BLaER1 treated with 17β-estradiol and CSF1 and Interleukin-3, amounts not matched to agents 10 nM and 100 nM (cell line): Measurements from ENCODE around the gene ZNF770.
"Not testable (repeated sequence)": the region's sequence is repeated elsewhere in the genome, so short reads cannot be mapped to it uniquely, and the experiment has no call there.

Experiments used
- H3K27ac ChIP-seq, 11 experiments: shearing (Covaris generic); formaldehyde crosslinking; 2 replicates each; pipeline ENCODE4 v1.8.1; 2022
- H3K27me3 ChIP-seq, 11 experiments: shearing (Covaris generic); formaldehyde crosslinking; 2 replicates each; pipeline ENCODE4 v1.8.1; 2022
- H3K36me3 ChIP-seq, 11 experiments: shearing (Covaris generic); formaldehyde crosslinking; 2 replicates each; pipeline ENCODE4 v1.8.1; 2022
- H3K4me1 ChIP-seq, 10 experiments: shearing (Covaris generic); formaldehyde crosslinking; 2 replicates each; pipeline ENCODE4 v1.8.1; 2022
- H3K4me2 ChIP-seq, 11 experiments: shearing (Covaris generic); formaldehyde crosslinking; 2 replicates each; pipeline ENCODE4 v1.8.1; 2022
- H3K4me3 ChIP-seq, 10 experiments: shearing (Covaris generic); formaldehyde crosslinking; 2 replicates each; pipeline ENCODE4 v1.8.1; 2022
- H3K9ac ChIP-seq, 11 experiments: shearing (Covaris generic); formaldehyde crosslinking; 2 replicates each; pipeline ENCODE4 v1.8.1; 2022
- H3K9me3 ChIP-seq, 11 experiments: shearing (Covaris generic); formaldehyde crosslinking; replicated peaks in 1 of 11; 2 replicates each; pipeline ENCODE4 v1.8.1; 2022
- H4K20me1 ChIP-seq, 11 experiments: shearing (Covaris generic); formaldehyde crosslinking; 2 replicates each; pipeline ENCODE4 v1.8.1; 2022
- Cebpa-rat ChIP-seq, 11 experiments: shearing (Covaris generic); IDR thresholded peaks; 2 replicates each; pipeline ENCODE4 v1.8.1; 2022

The ZNF770 gene

DNA sequence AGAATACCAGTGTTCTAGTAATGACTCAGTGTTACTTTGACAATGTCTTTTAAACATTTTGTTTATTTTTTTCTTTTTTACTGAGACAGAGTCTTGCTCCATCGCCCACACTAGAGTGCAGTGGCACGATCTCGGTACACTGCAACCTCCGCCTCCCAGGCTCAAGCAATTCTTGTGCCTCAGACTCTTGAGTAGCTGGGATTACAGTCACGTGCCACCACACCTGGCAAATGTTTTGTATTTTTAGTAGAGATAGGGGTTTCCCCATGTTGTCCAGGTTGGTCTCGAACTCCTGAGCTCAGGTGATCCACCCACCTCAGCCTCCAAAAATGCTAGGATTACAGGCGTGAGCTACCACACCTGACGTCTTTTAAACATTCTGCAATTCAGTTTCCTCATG, 34.2 kb downstream of the ZNF770 start:
- Histone ChIP-seq H3K36me3 (peaks cover 65 to 100% (median 92%) of the 10 kb centered on the region in 11 experiments), H3K4me3 (no peak overlapping the region), H4K20me1 (peaks cover 0 to 66% (median 40%) of the 10 kb centered on the region in 11 experiments; a peak in 20 of 22 replicates), H3K27me3 (no peaks in the 10 kb centered on the region), H3K4me1 (no peaks in the 10 kb centered on the region), H3K9me3 (no peaks in the 10 kb centered on the region; a peak in 1 of 22 replicates), H3K9ac (no peak overlapping the region), H3K4me2 (no peak overlapping the region), H3K27ac (no peak overlapping the region)
- no peak for TF ChIP-seq Cebpa-rat (IDR thresholded peaks at IDR 0.05)

- no peaks in the 10 kb centered on the region for H3K4me1 ChIP-seq
- no peaks in the 10 kb centered on the region for H3K27me3 ChIP-seq
- H3K4me3 ChIP-seq = no peak overlapping the region
- no peak for TF ChIP-seq Cebpa-rat (IDR thresholded peaks at IDR 0.05)
- H3K9me3 ChIP-seq = no peaks in the 10 kb centered on the region; a peak in 1 of 22 replicates
- no peak overlapping the region for H3K27ac ChIP-seq
- no peak overlapping the region for H3K4me2 ChIP-seq
- peaks cover 0 to 58% (median 33%) of the 10 kb centered on the region in 11 experiments; a peak in 19 of 22 replicates for H4K20me1 ChIP-seq
- peaks cover 73 to 100% (median 94%) of the 10 kb centered on the region in 11 experiments for H3K36me3 ChIP-seq
- no peak overlapping the region for H3K9ac ChIP-seq
Measured at GRCh38 chr15:34952481-34952880, 35.6 kb downstream of the ZNF770 start.

DNA sequence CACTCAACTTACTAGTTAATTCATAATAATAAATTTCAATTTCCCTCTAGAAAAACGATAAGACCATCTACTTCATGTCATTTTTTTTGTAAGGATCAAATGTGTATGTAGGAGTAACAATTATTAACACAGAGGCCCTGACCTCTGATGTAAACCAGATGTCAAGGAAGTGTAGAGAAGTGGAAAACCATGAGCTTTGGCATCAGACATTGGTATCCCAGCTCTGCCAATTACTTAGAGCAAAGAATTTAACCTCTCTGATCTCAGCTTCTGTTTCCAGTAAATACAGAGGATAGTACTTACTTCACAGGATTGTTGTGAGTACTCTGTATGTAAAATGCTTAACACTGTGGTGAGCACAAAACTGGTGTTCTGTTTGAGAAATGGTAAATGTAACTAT, 36.1 kb downstream of the ZNF770 start:
- H3K4me3 ChIP-seq = no peak overlapping the region
- H3K4me2 ChIP-seq = no peak overlapping the region
- TF ChIP-seq Cebpa-rat (IDR thresholded peaks at IDR 0.05) = no peak
- H3K36me3 ChIP-seq = peaks cover 74 to 97% (median 92%) of the 10 kb centered on the region in 11 experiments
- no peaks in the 10 kb centered on the region; a peak in 1 of 22 replicates for H3K9me3 ChIP-seq
- H3K4me1 ChIP-seq = no peaks in the 10 kb centered on the region
- peaks cover 0 to 53% (median 33%) of the 10 kb centered on the region in 11 experiments; a peak in 19 of 22 replicates for H4K20me1 ChIP-seq
- no peak overlapping the region for H3K9ac ChIP-seq
- H3K27ac ChIP-seq = no peak overlapping the region
- H3K27me3 ChIP-seq = no peaks in the 10 kb centered on the region

DNA sequence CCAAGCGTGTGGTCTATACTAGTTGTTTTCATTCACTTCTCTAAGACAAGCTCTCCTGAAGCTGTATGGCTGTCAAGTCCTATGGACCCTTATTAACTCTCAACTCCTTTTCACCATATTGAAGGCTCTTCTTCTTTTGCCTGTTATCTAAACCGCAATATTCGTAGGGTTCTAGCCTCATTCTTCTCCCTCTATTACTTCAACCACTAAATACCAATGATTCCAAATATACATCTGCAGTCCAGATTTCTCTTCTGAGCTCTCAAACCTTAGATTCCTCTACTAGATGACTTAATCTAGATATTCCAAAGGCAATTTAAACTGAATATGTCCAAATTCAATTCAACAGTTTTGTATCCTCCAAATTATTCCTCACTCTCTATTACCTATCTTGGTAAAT, 43.2 kb downstream of the ZNF770 start:
- Histone ChIP-seq H3K4me2 (no peak overlapping the region), H3K27me3 (no peaks in the 10 kb centered on the region), H3K4me1 (no peaks in the 10 kb centered on the region), H3K27ac (no peak overlapping the region), H3K9ac (no peak overlapping the region), H3K36me3 (peaks cover 69 to 89% (median 82%) of the 10 kb centered on the region in 11 experiments), H3K4me3 (no peak overlapping the region), H3K9me3 (no peaks in the 10 kb centered on the region), H4K20me1 (peaks cover 0 to 13% (median 0%) of the 10 kb centered on the region in 11 experiments; a peak in 3 of 22 replicates)
- TF ChIP-seq Cebpa-rat (IDR thresholded peaks at IDR 0.05) = no peak

DNA sequence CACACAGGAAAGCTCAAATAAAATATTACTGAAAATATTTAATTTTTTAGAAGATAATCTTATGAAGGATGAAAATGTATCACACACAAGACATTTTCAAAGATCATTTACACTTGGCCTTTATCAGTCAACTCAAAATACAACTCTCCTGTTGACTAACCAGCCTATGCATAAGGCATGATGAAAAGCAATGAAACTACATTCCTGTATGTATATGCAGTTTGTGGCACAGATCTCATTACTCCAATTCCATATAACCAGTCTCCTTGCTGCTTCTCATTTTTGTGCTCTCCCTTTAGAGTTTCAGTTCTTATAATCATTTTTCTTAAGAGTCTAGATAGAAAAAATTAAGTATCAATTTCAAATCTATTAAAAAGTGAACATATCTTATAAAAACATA, 44.4 kb downstream of the ZNF770 start:
- no peaks in the 10 kb centered on the region for H3K27me3 ChIP-seq
- H3K27ac ChIP-seq = no peak overlapping the region
- no peaks in the 10 kb centered on the region for H3K9me3 ChIP-seq
- H3K4me3 ChIP-seq = no peak overlapping the region
- H4K20me1 ChIP-seq = peaks cover 0 to 13% (median 0%) of the 10 kb centered on the region in 11 experiments; a peak in 3 of 22 replicates
- TF ChIP-seq Cebpa-rat (IDR thresholded peaks at IDR 0.05) = no peak
- H3K4me1 ChIP-seq = no peaks in the 10 kb centered on the region
- H3K4me2 ChIP-seq = no peak overlapping the region
- no peak overlapping the region for H3K9ac ChIP-seq
- H3K36me3 ChIP-seq = peaks cover 71 to 89% (median 86%) of the 10 kb centered on the region in 11 experiments

DNA sequence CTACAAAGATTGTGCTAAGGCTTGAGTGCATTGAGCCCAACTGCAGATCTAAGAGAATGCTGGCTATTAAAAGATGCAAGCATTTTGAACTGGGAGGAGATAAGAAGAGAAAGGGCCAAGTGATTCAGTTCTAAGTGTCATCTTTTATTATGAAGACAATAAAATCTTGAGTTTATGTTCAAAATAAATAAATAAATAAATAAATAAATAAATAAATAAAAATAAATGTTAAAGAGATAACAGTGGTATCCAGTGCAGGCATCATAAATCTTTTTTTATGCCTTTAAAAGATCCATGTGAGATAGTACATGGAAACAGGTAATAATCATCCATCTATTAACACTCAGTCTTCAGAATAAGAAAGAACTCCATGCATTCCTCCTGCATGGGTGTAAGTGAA, 44.8 kb downstream of the ZNF770 start:
- H3K4me2 ChIP-seq, H3K27ac ChIP-seq, H3K4me3 ChIP-seq, H3K27me3 ChIP-seq, H3K9ac ChIP-seq, H3K9me3 ChIP-seq, H3K4me1 ChIP-seq: not testable (repeated sequence)
- Histone ChIP-seq H3K36me3 (peaks cover 71 to 89% (median 86%) of the 10 kb centered on the region in 11 experiments), H4K20me1 (peaks cover 0 to 13% (median 0%) of the 10 kb centered on the region in 11 experiments; a peak in 3 of 22 replicates)

GRCh38 chr15:34942363-34942762, 45.7 kb downstream of the ZNF770 start:
- no peak for TF ChIP-seq Cebpa-rat (IDR thresholded peaks at IDR 0.05)
- Histone ChIP-seq H3K36me3 (peaks cover 71 to 89% (median 86%) of the 10 kb centered on the region in 11 experiments), H3K4me2 (no peak overlapping the region), H3K4me3 (no peak overlapping the region), H3K27me3 (no peaks in the 10 kb centered on the region), H3K9me3 (no peaks in the 10 kb centered on the region), H3K4me1 (no peaks in the 10 kb centered on the region), H3K9ac (no peak overlapping the region), H3K27ac (no peak overlapping the region), H4K20me1 (peaks cover 0 to 13% (median 0%) of the 10 kb centered on the region in 11 experiments; a peak in 2 of 22 replicates)

GRCh38 chr15:34941831-34942230, 46.3 kb downstream of the ZNF770 start:
- TF ChIP-seq Cebpa-rat (IDR thresholded peaks at IDR 0.05) = no peak
- Histone ChIP-seq H3K9me3 (no peaks in the 10 kb centered on the region), H3K27ac (no peak overlapping the region), H3K36me3 (peaks cover 76 to 94% (median 91%) of the 10 kb centered on the region in 11 experiments), H3K4me2 (no peak overlapping the region), H3K4me1 (no peaks in the 10 kb centered on the region), H4K20me1 (peaks cover 0 to 13% (median 0%) of the 10 kb centered on the region in 11 experiments; a peak in 2 of 22 replicates), H3K9ac (no peak overlapping the region), H3K27me3 (no peaks in the 10 kb centered on the region), H3K4me3 (no peak overlapping the region)

- no peak overlapping the region for H3K4me3 ChIP-seq
- no peak overlapping the region for H3K27ac ChIP-seq
- H4K20me1 ChIP-seq = peaks cover 0 to 13% (median 0%) of the 10 kb centered on the region in 11 experiments; a peak in 2 of 22 replicates
- peaks cover 82 to 100% (median 97%) of the 10 kb centered on the region in 11 experiments for H3K36me3 ChIP-seq
- no peaks in the 10 kb centered on the region for H3K9me3 ChIP-seq
- no peaks in the 10 kb centered on the region for H3K27me3 ChIP-seq
- H3K9ac ChIP-seq = no peak overlapping the region
- no peak for TF ChIP-seq Cebpa-rat (IDR thresholded peaks at IDR 0.05)
- H3K4me2 ChIP-seq = no peak overlapping the region
- H3K4me1 ChIP-seq = no peaks in the 10 kb centered on the region
Measured at GRCh38 chr15:34941185-34941698, 46.8 kb downstream of the ZNF770 start.

DNA sequence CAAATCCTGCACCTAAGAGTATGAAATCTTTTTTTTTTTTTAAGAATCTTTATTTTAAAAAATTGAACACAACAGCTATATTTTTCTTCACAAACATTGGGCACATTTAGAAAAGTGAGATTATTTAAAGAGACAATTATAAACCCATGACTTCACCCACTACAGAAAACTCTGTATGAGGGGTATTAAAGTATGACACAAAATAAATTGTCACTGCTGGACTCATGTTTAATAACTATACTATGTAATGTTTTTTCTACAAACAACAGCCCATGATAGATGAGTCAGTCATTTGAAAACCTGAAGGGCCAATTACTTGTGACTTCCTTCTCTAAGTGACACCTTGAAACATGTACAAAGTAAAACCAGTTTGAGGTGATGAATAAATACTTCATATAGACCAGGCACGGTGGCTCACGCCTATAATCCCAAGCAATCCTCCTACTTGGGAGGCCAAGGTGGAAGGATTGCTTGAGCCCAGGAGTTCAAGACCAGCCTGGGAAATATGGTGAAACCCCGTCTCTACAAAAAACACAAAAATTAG, 54.6 kb downstream of the ZNF770 start:
- Histone ChIP-seq H3K9me3 (peaks cover 2 to 11% (median 7%) of the 10 kb centered on the region in 11 experiments; a peak in 11 of 22 replicates), H3K4me2 (no peak overlapping the region), H3K27ac (no peak overlapping the region), H3K4me3 (no peak overlapping the region), H3K36me3 (peaks cover 93 to 98% (median 97%) of the 10 kb centered on the region in 11 experiments), H3K27me3 (no peaks in the 10 kb centered on the region), H3K9ac (no peak overlapping the region), H4K20me1 (no peaks in the 10 kb centered on the region), H3K4me1 (no peaks in the 10 kb centered on the region)
- TF ChIP-seq Cebpa-rat (IDR thresholded peaks at IDR 0.05) = no peak

- not testable (repeated sequence) for H3K27me3 ChIP-seq, H3K4me1 ChIP-seq
Measured at GRCh38 chr15:34928349-34928748, 59.7 kb downstream of the ZNF770 start.

More at GRCh38 chr15:34928349-34928748, 59.7 kb downstream of the ZNF770 start:
- Histone ChIP-seq H3K9me3 (peaks cover 5 to 13% (median 9%) of the 10 kb centered on the region in 11 experiments; a peak in 11 of 22 replicates), H3K36me3 (peaks cover 87 to 100% (median 93%) of the 10 kb centered on the region in 11 experiments)
- H3K27ac ChIP-seq, H3K9ac ChIP-seq, H3K4me2 ChIP-seq, H3K4me3 ChIP-seq, H4K20me1 ChIP-seq: not testable (repeated sequence)
